ENCODE data around the gene MMP20.

The MMP20 gene

DNA sequence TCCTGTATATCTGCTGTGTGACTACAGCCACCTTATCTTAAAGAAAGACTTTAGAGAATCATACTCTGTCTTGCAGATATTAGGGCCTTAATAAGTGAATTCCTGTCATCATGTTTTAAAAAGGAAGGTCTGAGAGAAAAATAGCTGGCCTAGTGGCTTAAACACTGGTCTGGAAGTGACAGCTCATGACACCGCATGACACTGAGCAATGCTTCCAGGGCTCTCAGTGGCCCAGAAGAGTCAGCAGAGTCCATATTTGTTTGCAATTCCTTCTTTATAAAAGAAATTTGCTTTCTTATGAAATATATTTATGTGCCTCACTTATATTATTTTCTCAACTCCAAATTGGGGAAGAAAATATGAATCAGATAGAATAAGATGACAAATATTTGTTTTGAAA is 33.0 kb downstream of the MMP20 start:
- no peak for DNase-seq (ENCODE audit: low read depth)

DNA sequence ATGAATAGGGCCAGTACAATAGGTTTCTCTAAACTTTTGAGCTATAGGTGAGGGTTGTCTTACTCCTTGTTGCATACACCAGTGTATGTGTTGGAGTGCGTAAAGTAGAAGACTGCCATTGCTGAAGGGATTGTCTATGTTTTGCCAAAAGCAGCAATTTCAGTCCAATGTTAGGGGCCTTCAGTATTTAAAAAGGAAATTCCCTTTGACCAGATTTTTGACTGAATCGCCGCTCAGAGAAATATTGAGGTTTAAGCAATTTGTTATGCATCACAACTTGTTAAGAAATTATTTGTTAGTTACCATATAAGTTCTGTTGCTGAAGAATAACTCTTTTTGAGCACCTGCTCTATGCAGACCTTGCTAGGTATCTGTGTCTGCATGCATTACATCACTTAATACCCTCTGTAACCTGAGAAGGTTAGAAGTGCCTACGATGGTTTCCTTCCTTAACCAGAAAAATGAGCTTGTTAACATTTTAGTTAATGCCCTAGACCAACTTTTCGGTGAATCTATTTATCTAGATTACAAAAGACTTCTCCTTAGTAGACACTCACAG is 33.9 kb downstream of the MMP20 start:
- no peak for DNase-seq (ENCODE audit: low read depth)

DNA sequence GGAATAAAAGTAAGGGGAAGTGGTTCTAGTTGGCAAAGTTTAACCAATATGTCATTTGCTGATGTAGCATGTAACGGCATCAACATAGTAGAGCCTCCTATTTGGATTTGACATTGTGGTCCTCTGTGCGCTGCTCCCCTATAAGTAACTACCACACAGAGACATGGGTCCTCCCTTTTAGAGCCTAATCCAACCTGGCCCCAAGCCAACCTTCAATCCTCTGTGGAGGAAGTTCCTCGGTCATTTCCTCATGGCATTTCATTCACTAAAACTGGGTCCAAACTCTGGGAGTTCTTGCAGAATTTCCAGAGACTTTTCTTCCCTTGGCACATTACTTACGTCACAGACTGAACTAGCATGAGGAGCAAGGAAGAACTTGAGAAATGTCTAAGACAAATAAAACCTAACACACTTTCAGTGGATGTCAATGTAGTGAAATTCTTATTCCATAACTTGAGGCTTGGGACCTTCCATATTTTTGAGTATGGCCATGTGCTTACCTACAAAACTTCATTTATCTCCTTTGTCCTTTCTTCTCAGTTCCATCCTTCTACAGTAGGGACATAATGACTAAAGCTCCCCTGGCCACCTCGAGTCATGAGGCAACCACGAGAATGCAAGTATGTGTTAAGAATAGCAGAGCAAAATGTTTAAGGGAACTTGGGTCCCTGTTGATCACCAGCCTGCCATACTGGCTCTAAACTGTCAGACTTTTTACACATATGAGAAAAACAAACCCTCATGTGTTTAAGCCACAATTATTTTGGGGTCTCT is 34.7 kb downstream of the MMP20 start:
- DNase-seq (ENCODE audit: low read depth), result no peak

DNA sequence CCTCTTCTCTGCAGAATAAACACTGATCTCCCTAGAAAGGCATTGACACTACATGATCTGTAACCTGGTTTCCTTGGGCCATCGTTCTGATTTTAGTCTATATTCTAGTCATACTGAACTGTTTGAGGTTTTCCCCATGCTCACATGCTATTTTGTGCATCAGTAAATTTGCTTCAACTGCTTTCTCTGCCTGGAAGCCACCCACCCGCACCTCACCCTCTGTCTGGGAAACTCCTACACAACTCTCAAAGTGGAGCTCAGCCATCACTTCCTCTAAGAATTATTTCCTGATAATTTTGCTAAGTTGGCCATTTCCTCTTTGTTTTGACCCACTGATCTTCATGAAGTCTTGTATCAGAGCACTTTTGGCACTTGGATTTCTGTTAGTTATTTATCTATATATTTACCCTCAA is 36.1 kb downstream of the MMP20 start:
- no peak for DNase-seq (ENCODE audit: low read depth)

DNA sequence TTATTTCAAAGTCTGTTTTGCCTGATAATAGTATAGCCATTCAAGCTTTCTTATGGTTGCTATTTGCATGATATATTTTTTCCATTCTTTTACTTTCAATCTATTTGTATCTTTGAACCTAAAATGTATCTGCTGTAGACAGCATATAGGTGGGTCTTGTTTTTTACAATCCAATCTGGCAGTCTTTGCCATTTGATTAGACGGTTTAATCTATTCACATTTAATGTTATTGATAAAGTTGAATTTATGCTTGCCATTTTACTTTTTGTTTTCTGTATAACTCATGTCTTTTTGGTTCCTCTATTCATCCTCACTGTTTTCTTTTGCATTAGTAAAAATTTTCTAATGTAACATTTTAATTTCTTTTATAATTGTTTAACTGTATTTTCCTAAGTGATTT is 37.4 kb downstream of the MMP20 start:
- DNase-seq (ENCODE audit: low read depth), result no peak

DNA sequence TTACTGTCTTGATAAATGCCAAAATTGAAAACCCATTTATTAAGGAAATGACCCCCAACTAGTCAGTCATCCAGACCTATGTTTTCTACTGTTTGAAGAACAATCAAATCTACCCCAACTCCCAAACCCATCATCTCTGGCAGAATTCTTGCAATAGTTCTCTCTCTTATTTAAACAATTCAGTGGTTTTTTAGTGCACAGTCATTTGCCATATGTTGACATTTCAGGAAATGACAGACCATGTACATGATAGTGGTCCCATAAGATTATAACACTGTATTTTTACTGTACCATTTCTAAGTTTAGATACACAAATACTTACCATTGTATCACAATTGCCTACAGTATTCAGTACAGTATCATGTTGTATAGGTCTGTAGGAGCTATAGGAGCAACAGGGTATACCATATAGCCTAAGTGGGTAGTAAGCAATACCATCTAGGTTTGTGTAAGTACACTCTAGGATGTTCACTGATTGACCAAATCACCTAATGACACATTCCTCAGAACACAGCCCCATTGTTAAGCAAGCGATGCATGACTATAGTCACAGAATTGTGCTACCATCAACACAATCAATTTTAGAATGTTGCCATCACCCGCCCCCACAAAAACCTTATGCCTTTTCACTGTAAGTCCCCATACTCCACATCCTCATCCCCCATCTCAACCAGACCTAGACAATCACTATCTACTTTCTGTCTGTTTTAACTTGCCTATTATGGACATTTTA is 41.8 kb downstream of the MMP20 start:
- DNase-seq (ENCODE audit: low read depth), result no peak

DNA sequence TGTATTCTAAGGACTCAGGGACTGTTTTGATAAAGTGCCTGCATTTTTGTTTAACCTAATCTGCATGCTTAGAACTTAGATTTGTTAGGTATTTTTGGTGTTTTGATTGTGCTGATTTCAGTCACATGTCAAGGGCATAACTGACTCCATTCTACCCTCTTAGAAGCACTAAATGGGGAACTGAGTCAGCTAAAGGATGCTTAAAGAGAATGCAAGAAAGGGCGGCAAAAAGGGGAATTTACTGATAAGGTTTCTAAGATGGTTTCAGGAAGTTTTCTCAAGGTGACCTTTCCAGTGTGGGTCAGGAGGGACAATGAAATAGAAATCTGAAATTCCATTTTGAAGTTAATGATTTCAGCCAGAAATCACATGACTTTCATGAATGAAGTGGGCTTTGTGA is 43.0 kb downstream of the MMP20 start:
- DNase-seq (ENCODE audit: low read depth), result no peak

DNA sequence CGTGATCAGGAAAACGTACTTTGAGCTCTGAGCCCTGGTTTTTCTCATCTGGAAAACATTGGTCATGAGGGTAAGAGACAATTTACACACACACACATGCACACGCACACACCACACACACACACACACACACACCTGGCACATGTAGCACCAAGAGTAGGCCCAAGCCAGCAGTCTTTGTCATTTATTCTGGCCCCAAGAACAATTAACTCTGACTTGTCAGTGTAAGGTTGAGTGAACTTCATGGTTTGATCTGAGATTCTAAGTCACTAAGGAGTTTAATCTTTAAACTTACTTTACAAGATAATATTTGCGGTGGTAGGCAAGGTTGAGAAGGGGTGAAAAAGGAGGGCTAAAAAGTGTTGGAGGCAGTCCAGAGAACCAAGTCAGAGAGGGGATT is 44.1 kb downstream of the MMP20 start:
- DNase-seq (ENCODE audit: low read depth), result no peak

DNA sequence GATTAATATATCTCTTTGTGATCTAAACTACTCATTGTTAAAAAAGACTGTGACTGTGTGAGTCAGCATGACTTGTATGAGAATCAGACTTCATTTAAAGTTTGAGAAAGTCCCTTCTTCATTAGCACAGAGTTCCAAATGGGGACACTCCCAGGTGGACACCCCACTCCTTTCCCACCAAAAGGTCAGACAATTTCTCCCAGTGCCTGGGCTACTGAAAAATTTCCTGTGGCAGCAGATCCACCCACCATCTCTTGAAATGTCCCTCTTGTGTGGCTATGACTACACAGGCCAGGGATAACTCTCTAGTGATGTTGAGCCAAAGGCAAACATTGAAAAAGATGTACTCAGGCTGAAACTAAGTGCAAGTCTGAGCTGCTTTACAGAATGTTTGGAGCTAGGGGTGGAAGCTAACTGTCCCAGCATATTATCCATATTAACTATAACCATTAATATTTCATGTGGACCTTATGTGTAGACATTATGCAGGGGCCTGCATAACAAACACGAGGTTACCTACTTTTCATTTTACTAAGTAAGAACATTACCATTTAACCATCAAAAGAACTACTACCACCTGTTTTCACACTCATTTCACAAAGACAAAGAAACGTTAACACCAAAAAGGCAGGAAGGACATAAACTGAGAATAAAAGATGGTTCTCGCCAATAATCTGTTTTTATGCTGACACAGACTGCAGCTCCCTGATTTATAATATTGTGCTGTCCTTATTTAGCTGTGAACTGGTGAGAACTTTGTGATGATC is 44.8 kb downstream of the MMP20 start:
- no peak for DNase-seq (ENCODE audit: low read depth)

DNA sequence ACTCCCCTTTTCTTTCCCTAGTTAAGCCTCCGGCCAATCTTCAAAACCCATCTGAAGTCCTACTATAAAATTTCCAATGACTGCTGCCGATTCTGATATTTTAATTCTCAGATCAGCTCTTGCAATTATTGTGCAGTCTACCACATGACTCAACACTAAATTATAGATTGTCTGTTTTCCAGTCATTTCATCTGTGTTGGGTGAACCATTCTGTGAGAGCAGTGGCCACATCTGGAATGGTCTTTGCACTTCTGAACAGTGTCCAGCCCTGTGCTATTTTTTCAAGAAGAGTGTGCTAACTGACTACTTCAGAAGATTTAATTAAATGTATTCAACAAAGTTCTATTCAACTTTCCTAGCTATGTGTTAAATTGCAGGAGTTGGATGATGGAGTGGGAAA is 47.4 kb downstream of the MMP20 start:
- DNase-seq (ENCODE audit: low read depth), result no peak

DNA sequence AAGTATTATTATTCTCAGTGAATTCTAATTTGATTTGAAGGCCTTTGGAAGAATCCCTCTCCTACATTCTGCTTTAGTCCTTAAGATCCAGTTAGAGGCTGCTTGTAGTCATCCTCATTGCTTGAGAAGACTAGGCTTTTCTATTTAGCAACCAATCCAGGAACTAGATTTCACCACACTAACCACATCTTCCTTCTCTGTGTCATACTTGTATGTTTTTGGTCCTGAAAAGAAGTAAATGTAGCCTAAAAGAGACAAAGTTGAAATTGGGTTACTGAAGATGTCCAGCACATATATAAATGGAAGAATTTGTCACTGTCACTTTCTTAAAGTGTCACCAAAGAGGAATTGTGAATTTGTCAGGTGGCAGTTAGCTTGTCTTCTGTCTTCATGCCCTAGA is 48.0 kb downstream of the MMP20 start:
- no peak for DNase-seq (ENCODE audit: low read depth)

DNA sequence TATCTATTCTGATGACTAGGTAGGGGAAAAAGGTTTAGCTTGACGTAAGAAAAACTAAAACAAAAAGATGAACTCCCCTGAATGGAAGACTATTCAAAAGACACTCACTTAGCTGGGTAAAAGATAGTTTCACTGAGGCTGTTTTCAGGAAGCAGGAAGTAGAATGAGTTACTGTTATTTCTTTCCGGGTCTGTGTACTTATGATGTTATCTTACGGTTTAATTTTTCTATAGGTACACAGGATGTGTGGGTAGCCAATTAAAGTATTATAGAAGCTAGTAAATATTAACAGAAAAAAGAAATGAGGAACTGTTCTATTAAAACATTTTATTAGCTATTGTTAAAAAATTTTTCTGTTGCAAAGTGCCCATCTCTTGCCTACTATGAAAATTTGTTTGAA is 48.8 kb downstream of the MMP20 start:
- DNase-seq (ENCODE audit: low read depth), result no peak

DNA sequence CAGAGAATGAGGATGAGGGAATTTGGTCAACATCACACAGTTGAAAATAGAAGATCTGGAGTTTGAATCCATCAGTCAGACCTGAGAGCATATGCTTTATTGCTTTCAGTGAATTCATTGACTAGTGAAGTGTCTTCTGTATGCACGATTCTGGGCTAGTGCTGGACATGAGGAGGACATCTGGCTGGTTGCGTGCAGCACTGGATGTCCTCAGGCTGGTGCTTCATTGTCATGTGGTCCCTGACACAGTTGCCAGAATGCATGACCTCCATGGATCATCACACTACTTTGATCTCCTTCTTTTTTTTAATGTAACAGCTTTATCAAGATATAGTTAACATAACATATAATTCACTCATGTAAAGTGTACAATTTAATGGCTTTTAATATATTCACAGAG is 50.1 kb downstream of the MMP20 start:
- no peak for DNase-seq (ENCODE audit: low read depth)

DNA sequence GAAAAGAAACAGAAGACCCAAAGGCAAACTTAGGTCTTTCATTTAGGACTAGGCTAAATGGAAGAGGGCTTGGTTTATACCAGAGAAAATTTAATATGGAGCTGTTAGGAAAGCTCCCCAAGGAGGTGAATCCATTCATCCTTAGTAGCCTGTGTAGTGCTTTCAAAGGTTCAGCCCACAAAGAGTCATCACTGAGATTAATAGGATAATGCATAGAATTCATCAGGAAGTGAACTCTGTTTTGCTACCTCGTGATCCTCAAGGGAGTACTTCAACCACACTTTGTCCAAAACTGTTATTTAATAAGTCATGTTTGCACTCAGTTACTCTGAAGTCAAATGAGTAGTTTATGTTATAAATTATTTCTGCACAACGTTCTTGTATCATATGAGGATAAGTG is 51.3 kb downstream of the MMP20 start:
- no peak for DNase-seq (ENCODE audit: low read depth)

DNA sequence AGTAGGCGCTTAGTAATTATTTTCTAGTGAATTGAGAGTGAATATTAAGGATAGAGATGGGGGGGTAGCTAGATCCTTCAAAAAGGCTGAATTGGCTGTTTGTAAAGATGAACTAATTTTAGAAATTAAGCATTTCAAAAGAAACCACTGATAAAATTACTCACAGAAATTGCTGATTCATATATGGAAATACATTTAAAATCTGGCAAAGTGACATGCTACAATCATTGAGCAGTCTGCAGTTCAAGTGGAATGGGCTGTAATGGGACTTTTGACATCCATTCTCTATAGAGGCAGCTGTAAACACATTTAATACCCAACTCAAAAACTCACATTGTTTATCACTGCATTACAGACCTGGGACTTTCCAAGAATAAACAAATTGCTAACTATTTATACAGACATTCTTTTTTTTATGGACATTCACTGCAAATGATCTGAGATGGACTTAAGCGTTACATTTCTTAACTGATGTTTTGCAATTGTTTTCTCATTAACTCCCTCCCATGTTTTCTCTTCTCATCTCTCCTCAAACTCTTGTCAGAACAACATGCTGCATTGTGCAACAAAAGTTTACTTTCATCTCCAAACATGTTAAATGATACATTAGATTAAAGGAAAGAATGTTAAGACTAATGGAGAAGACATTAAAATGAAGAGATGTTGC is 52.4 kb downstream of the MMP20 start:
- DNase-seq (ENCODE audit: low read depth), result no peak

DNA sequence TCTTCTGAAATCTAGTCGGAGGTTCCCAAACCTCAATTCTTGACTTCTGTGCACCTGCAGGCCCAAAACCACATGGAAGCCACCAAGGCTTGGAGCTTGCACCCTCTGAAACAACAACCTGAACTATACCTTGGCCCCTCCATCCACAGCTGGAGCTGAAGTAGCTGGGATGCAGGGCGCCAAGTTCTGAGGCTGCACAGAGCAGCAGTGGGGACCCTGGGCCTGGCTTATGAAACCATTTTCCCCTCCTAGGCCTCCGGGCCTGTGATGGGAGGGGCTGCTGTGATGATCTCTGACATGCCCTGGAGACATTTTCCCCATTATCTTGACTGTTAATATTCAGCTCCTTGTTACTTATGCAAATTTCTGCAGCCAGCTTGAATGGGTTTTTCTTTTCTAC is 56.3 kb downstream of the MMP20 start:
- no peak for DNase-seq (ENCODE audit: low read depth)

DNA sequence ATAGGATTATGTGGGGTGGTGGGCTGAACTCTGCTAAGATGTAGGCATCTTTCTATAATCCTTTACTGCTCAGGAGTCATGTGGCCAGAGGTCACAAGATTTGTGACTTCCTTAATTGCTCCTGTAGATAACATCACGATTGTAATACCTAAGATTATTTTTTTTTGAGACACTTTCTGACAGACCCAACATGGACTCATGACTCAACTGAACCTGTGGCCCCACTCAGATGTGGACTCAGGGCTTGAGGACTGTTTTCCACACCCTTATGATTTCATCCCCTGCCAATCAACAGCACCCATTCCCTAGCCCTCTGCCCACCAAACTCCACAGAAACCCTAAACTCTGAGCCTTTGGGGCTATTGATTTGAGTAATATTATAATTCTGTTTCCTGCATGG is 59.0 kb downstream of the MMP20 start:
- no peak for DNase-seq (ENCODE audit: low read depth)

DNA sequence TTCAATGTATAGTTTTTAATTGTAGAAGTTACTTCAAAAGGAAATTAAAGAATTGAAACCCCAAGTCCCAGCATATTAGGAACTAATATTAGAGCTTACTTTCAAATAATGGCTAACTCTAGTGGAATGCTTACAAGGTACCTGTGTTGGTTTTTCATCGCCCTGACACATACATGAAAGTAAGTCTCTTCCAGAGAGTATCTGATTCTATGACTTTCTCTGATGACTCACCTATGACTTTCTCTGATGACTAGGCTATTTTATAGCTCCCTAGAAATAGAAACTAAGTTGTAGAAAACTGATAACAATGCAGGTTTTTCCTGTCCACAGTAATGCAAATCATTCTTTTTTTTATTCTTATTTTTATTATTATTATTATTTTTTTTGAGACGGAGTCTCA is 61.0 kb downstream of the MMP20 start:
- no peak for DNase-seq (ENCODE audit: low read depth)

DNA sequence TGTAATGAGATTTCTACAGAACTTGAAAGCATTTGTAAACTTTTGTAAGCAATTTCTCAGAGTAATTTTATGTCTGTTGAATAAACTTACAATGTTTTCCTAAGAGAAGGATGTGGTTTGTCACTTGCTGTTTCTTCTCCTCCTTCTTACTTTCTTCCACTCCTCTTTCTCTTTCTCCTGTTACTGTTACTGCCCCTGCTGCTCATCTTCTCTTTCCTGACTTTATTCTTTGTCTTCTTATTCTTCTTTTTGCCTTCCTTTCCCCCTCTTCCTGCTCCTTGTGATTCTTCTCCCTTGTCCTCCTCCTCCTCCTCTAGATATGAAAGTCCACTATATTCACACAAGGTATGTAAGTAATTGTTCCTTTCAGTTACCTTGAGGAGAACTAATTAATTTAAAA is 63.5 kb downstream of the MMP20 start:
- no peak for DNase-seq (ENCODE audit: low read depth)

DNA sequence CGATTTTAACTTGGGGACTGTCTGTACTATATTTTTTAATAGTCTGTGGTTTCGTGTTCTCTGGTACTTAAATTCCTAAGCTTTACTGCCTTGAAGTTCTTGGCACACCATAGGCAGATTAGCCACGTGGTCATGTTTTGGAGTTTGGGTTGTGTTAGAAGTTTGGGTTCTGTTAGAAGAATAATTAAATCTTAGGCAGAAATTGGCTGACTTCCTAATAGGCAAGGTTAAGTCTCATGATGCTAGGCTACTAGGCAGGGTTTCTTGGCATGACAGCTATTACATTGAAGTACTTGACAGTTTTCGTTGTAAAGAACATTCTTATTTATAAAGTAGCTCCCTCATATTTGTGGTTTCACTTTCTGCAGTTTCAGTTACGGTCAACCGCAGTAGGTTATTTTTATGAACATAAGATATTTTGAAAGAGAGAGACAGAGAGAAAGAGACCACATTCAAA is 64.5 kb downstream of the MMP20 start:
- DNase-seq (ENCODE audit: low read depth), result no peak

DNA sequence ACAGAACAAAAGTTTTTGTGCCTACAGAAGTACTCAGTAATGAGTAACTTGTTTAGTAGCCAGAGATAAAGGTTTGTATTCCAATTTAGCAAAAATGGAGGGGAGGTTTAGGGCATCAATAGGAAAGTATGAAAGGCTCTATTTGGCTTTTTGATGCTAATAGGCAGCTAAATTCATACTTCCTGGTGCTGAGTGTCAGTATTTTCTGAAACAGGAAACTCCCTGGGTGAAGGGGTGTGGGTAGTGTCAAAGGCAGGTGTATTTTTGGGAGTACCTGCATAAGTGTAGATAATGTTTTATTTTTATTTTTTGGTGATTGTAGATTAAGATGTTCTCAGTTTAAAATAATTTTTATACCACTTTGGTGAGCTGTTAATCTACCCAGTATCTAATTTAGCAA is 65.3 kb downstream of the MMP20 start:
- no peak for DNase-seq (ENCODE audit: low read depth)

DNA sequence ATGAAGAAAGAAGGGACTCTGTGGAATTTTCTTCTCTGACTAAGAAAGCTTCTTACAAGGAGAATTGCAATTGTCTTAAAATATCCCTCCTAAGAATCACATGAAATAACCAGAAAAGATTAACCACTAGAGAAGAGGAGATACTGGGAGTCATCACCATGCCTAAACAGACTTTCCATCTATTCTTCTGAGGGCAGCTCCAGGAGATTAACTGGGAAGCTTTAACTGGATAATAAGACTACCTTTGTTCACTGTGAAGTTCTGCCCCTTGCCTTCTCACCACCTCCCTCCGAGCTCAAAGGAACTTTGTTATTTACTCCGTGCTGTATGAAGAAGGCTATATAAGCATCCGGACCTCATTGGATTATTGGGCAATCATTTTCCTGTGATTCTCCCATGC is 70.0 kb downstream of the MMP20 start:
- DNase-seq (ENCODE audit: low read depth), result no peak

Data from stimulated activated CD8-positive, alpha-beta memory T cell treated with anti-CD3 and anti-CD28 coated beads, Interleukin-15, amount 100 ng/mL, for 24 hours (primary cell).